Measurements from ENCODE around the gene ODAD3. TPM values are rescaled to one million over a fixed set of nuclear protein-coding genes. Genes with fewer than 3 reads are reported as not detected.
"Not testable (repeated sequence)": the region's sequence is repeated elsewhere in the genome, so short reads cannot be mapped to it uniquely, and the experiment has no call there.

The ODAD3 gene
- total RNA-seq, 1 donor from 2014 or later: 2.2 TPM

DNA sequence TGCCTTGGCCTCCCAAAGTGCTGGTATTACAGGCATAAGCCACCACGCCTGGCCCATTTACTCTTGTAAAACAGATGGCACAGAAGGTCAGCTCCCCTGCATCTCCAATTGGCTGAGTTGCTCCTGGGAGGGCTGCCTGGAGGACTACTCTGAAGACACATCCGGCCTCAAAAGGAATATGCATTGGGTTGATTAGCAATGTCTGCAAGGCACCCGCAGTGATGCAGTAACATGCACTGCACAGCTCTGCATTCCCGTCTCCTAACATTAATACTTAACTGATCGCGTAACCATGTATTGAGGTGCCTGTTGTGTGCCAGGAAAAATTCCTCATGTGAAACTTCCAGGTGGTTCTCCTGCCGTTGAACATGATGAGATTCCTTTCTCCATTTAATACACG, 40.9 kb upstream of the ODAD3 start:
- Mint-ChIP-seq H3K9me3 (no peaks in the 10 kb centered on the region), H3K27me3 (peaks cover 39% of the 10 kb centered on the region), H3K4me1 (ENCODE audit: unreplicated experiment) (no peaks in the 10 kb centered on the region), H3K27ac (no peak overlapping the region), H3K4me3 (no peak overlapping the region), H3K36me3 (no peaks in the 10 kb centered on the region)
- DNase-seq (ENCODE audit: extremely low spot score, unreplicated experiment): no peak
- TF ChIP-seq, protein P1, sequence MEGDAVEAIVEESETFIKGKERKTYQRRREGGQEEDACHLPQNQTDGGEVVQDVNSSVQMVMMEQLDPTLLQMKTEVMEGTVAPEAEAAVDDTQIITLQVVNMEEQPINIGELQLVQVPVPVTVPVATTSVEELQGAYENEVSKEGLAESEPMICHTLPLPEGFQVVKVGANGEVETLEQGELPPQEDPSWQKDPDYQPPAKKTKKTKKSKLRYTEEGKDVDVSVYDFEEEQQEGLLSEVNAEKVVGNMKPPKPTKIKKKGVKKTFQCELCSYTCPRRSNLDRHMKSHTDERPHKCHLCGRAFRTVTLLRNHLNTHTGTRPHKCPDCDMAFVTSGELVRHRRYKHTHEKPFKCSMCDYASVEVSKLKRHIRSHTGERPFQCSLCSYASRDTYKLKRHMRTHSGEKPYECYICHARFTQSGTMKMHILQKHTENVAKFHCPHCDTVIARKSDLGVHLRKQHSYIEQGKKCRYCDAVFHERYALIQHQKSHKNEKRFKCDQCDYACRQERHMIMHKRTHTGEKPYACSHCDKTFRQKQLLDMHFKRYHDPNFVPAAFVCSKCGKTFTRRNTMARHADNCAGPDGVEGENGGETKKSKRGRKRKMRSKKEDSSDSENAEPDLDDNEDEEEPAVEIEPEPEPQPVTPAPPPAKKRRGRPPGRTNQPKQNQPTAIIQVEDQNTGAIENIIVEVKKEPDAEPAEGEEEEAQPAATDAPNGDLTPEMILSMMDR (conservative IDR thresholded peaks at IDR 0.05): no peak

GRCh38 chr19:11475343-11475742, 40.4 kb upstream of the ODAD3 start:
- DNase-seq (ENCODE audit: extremely low spot score, unreplicated experiment); H3K36me3 Mint-ChIP-seq; H3K4me1 Mint-ChIP-seq (ENCODE audit: unreplicated experiment); H3K4me3 Mint-ChIP-seq; H3K9me3 Mint-ChIP-seq; H3K27ac Mint-ChIP-seq: not testable (repeated sequence)
- H3K27me3 Mint-ChIP-seq: peaks cover 39% of the 10 kb centered on the region

- Mint-ChIP-seq H3K9me3 (no peaks in the 10 kb centered on the region), H3K27me3 (peaks cover 34% of the 10 kb centered on the region), H3K27ac (no peak overlapping the region), H3K36me3 (no peaks in the 10 kb centered on the region), H3K4me1 (ENCODE audit: unreplicated experiment) (no peaks in the 10 kb centered on the region), H3K4me3 (no peak overlapping the region)
- TF ChIP-seq, protein P1 (conservative IDR thresholded peaks at IDR 0.05): no peak
- no peak for DNase-seq (ENCODE audit: extremely low spot score, unreplicated experiment)
These were observed 38.8 kb upstream of the ODAD3 start for GRCh38 chr19:11473725-11474124.

DNA sequence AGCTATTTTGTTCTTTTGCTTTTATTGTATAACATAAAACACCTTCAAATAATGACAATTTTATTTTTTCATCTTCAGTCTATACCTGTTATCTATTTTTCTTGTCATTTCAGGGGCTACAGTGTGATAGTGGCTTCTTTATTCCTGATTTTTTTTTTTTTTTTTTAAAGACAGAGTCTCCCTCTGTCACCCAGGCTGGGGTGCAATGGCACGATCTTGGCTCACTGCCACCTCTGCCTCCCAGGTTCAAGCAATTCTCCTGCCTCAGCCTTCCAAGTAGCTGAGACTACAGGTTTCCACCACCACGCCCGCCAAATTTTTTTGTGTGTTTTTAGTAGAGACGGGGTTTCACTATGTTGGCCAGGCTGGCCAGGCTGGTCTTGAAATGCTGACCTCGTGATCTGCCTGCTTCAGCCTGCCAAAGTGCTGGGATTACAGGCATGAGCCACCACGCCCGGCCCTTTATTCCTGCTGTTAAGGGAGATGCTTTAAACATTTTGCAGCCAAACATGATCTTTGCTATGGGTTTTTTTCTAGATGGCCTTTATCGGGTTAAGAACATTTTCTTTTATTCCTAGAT, 33.4 kb upstream of the ODAD3 start:
- H3K36me3 Mint-ChIP-seq; H3K27ac Mint-ChIP-seq; H3K27me3 Mint-ChIP-seq; H3K4me1 Mint-ChIP-seq (ENCODE audit: unreplicated experiment); DNase-seq (ENCODE audit: extremely low spot score, unreplicated experiment); H3K9me3 Mint-ChIP-seq; H3K4me3 Mint-ChIP-seq: not testable (repeated sequence)

GRCh38 chr19:11465600-11465999, 30.7 kb upstream of the ODAD3 start:
- H3K4me1 Mint-ChIP-seq (ENCODE audit: unreplicated experiment): no peaks in the 10 kb centered on the region

DNA sequence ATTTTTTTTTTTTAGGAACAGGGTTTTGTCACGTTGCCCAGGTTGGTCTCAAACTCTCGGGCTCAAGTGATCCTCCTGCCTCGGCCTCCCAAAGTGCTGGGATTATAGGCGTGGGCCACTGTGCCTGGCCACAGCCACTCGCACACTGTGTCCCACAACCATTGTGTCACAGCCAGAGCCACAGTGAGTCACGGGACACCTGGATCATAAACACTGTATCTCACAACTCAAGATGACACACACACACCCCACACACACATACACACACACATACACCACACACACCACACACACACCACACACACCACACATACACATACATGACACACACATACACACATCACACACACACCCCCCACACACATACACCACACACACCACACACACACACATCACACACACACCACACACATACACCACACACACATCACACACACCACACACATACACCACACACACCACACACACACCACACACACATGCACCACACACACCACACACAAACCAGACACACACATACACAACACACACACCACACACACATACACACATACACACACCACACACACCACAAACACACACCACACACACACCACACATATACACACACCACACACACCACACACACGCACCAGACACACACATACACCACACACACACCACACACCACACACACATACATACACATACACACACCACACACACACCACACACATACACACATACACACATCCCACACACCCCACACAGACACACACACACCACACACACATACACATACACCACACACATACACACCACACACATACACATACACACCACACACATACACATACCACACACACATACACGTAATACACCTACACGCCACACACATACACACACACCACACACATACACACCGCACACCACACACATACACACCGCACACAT, 29.7 kb upstream of the ODAD3 start:
- Mint-ChIP-seq H3K36me3 (no peaks in the 10 kb centered on the region), H3K9me3 (no peaks in the 10 kb centered on the region), H3K27ac (no peak overlapping the region), H3K4me3 (no peak overlapping the region), H3K4me1 (ENCODE audit: unreplicated experiment) (no peaks in the 10 kb centered on the region), H3K27me3 (peaks cover 3% of the 10 kb centered on the region)
- TF ChIP-seq, protein P1 (conservative IDR thresholded peaks at IDR 0.05): no peak
- no peak for DNase-seq (ENCODE audit: extremely low spot score, unreplicated experiment)

More at GRCh38 chr19:11465600-11465999, 30.7 kb upstream of the ODAD3 start:
- Mint-ChIP-seq H3K9me3 (no peaks in the 10 kb centered on the region), H3K4me3 (no peak overlapping the region), H3K27me3 (peaks cover 3% of the 10 kb centered on the region), H3K36me3 (no peaks in the 10 kb centered on the region), H3K27ac (no peak overlapping the region)
- TF ChIP-seq, protein P1 (conservative IDR thresholded peaks at IDR 0.05): no peak
- DNase-seq (ENCODE audit: extremely low spot score, unreplicated experiment): no peak

Measured in type B pancreatic cell (in vitro differentiated cells).